K562 (cell line): Measurements from ENCODE around the gene CSRNP2.

ENCODE experiments used
- EP300 ChIP-seq: IDR thresholded peaks from 2 replicates; pipeline ENCODE4 v1.6.1; 2012; ENCODE audit warnings: low read length, improper control_type of control experiment
- FOSL1 ChIP-seq: fragments of 200-800 bp; sonication (Bioruptor generic); conservative IDR thresholded peaks from 2 replicates; pipeline ENCODE4 v1.6.1; 2016; ENCODE audit warnings: missing genetic modification characterization, missing compliant biosample characterization
- MEIS2 ChIP-seq: fragments of 450-650 bp; IDR thresholded peaks from 2 replicates; pipeline ENCODE4 v1.6.1; 2014; ENCODE audit warnings: mild to moderate bottlenecking; ENCODE audit not compliant: partially characterized antibody
- PHF20 ChIP-seq: fragments of 450-650 bp; IDR thresholded peaks from 2 replicates; pipeline ENCODE4 v1.6.1; 2018; ENCODE audit not compliant: partially characterized antibody
- POLR2A ChIP-seq: fragments of 450-650 bp; conservative IDR thresholded peaks from 2 replicates; pipeline ENCODE4 v1.6.1; 2016
- RBM34 ChIP-seq: fragments of 200-400 bp; formaldehyde crosslinking; IDR thresholded peaks from 2 replicates; pipeline ENCODE4 v1.6.1; 2018; ENCODE audit warnings: low read length, borderline replicate concordance; ENCODE audit not compliant: insufficient read depth
- SMARCC2 ChIP-seq: fragments of 450-650 bp; IDR thresholded peaks from 2 replicates; pipeline ENCODE4 v1.6.1; 2017; ENCODE audit warnings: antibody characterized with exemption, moderate library complexity, mild to moderate bottlenecking, low read depth

- TF ChIP-seq EP300 = no peak
- no peak for TF ChIP-seq SMARCC2
- no peak for TF ChIP-seq RBM34
- no peak for TF ChIP-seq PHF20
- no peak for TF ChIP-seq POLR2A
- TF ChIP-seq MEIS2 = no peak
- no peak for TF ChIP-seq FOSL1 (tag)
Measured at GRCh38 chr12:51071663-51072062, 11.7 kb downstream of the CSRNP2 start.
